ENCODE data around the gene PSMD1. TPM values are rescaled to one million over a fixed set of nuclear protein-coding genes. Genes with fewer than 3 reads are reported as not detected.

Gene PSMD1
- total RNA-seq, 1 experiment from 2014 or later: 133 TPM

- POLR2A ChIA-PET: no interaction called here
Measured at GRCh38 chr2:231063347-231063746, 6.7 kb downstream of the PSMD1 start.

More at GRCh38 chr2:231063347-231063746, 6.7 kb downstream of the PSMD1 start:
- ATAC-seq (no peak), DNase-seq (ENCODE audit: low read depth, low spot score) (no peak)
- Histone ChIP-seq H2AFZ (ENCODE audit: low read depth, low read length, poor library complexity, severe bottlenecking) (no peak overlapping the region), H3K9me3 (ENCODE audit: control insufficient read depth in 1 of 2, insufficient read depth in 1 of 2, low read depth in 1 of 2, low read length in 2 of 2) (no peaks in the 10 kb centered on the region), H3K36me3 (ENCODE audit: control insufficient read depth in 1 of 2, insufficient read depth in 2 of 2, low read length in 2 of 2) (peaks cover 43 to 52% of the 10 kb centered on the region in 2 experiments), H3K9ac (ENCODE audit: low read length) (no peak overlapping the region), H3K27me3 (ENCODE audit: insufficient read depth, low read length) (no peaks in the 10 kb centered on the region), H3K4me3 (replicated peaks in 1 of 2; ENCODE audit: low read depth in 1 of 2, low read length in 2 of 2) (no peak overlapping the region), H3K4me2 (ENCODE audit: low read length) (no peak overlapping the region), H3K9me2 (ENCODE audit: insufficient read depth) (no peaks in the 10 kb centered on the region), H3K27ac (ENCODE audit: low read depth, low read length) (no peak overlapping the region), H3K4me1 (ENCODE audit: control insufficient read depth in 1 of 2, insufficient read depth in 2 of 2, low read length in 2 of 2) (peaks cover 9 to 15% of the 10 kb centered on the region in 2 experiments), H3K79me2 (ENCODE audit: insufficient read depth, low read length) (peaks cover 94% of the 10 kb centered on the region), H4K20me1 (ENCODE audit: insufficient read depth) (no peaks in the 10 kb centered on the region)
- ChIA-PET RAD21 (ENCODE audit: low non-redundant PET in 1 of 2, low total read pairs in 2 of 2, uncharacterized antibody in 2 of 2, unreplicated experiment in 2 of 2) (no interaction called here), CTCF (no interaction called here)
- intact Hi-C loops (cut with micrococcal nuclease): no loop called here
- no TSS peak for BruUV-seq (replicated peaks)
- no peak for TF ChIP-seq ZNF274 (IDR thresholded peaks at IDR 0.05; ENCODE audit: low read depth, low read length)
- no peak for TF ChIP-seq ZFX (IDR thresholded peaks at IDR 0.05)
- no peak for TF ChIP-seq ELF1 (IDR thresholded peaks at IDR 0.05; ENCODE audit: borderline replicate concordance, low read depth)
- TF ChIP-seq SP1 (IDR thresholded peaks at IDR 0.05; ENCODE audit: low read depth): no peak
- no peak for TF ChIP-seq YY1 (IDR thresholded peaks at IDR 0.05; ENCODE audit: extremely low read depth, insufficient replicate concordance, low read depth, low read length)
- TF ChIP-seq RAD21 (IDR thresholded peaks at IDR 0.05; ENCODE audit: low read depth): no peak
- no peak for TF ChIP-seq POLR2AphosphoS5 (IDR thresholded peaks at IDR 0.05; ENCODE audit: low read depth, low read length)
- TF ChIP-seq, protein P1, sequence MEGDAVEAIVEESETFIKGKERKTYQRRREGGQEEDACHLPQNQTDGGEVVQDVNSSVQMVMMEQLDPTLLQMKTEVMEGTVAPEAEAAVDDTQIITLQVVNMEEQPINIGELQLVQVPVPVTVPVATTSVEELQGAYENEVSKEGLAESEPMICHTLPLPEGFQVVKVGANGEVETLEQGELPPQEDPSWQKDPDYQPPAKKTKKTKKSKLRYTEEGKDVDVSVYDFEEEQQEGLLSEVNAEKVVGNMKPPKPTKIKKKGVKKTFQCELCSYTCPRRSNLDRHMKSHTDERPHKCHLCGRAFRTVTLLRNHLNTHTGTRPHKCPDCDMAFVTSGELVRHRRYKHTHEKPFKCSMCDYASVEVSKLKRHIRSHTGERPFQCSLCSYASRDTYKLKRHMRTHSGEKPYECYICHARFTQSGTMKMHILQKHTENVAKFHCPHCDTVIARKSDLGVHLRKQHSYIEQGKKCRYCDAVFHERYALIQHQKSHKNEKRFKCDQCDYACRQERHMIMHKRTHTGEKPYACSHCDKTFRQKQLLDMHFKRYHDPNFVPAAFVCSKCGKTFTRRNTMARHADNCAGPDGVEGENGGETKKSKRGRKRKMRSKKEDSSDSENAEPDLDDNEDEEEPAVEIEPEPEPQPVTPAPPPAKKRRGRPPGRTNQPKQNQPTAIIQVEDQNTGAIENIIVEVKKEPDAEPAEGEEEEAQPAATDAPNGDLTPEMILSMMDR (IDR thresholded peaks at IDR 0.05 in 2 of 3, conservative IDR thresholded peaks at IDR 0.05 in 1 of 3; ENCODE audit: borderline replicate concordance in 1 of 3, insufficient read depth in 1 of 3, low read depth in 2 of 3, low read length in 2 of 3): no peak
- TF ChIP-seq, protein P2, sequence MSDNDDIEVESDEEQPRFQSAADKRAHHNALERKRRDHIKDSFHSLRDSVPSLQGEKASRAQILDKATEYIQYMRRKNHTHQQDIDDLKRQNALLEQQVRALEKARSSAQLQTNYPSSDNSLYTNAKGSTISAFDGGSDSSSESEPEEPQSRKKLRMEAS (IDR thresholded peaks at IDR 0.05): no peak
- TF ChIP-seq CEBPB (IDR thresholded peaks at IDR 0.05; ENCODE audit: low read depth): no peak
- no peak for TF ChIP-seq EZH2phosphoT487 (IDR thresholded peaks at IDR 0.05; ENCODE audit: borderline replicate concordance)
- TF ChIP-seq SRF (IDR thresholded peaks at IDR 0.05; ENCODE audit: low read depth): no peak
- no peak for TF ChIP-seq REST (IDR thresholded peaks at IDR 0.05; ENCODE audit: low read depth)
- TF ChIP-seq CBX3 (IDR thresholded peaks at IDR 0.05; ENCODE audit: low read depth): no peak
- TF ChIP-seq JUND (IDR thresholded peaks at IDR 0.05): no peak
- no peak for TF ChIP-seq EGR1 (IDR thresholded peaks at IDR 0.05; ENCODE audit: low read depth)
- TF ChIP-seq, protein P3, sequence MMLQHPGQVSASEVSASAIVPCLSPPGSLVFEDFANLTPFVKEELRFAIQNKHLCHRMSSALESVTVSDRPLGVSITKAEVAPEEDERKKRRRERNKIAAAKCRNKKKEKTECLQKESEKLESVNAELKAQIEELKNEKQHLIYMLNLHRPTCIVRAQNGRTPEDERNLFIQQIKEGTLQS (IDR thresholded peaks at IDR 0.05): no peak
- no peak for TF ChIP-seq FOSL1 (IDR thresholded peaks at IDR 0.05; ENCODE audit: low read depth)
- no peak for TF ChIP-seq SIN3A (IDR thresholded peaks at IDR 0.05; ENCODE audit: low read depth)
- no peak for TF ChIP-seq TCF7L2 (IDR thresholded peaks at IDR 0.05; ENCODE audit: borderline replicate concordance, extremely low read depth, insufficient read depth, insufficient read length)
